Omental fat pad (tissue), 4 donors: ENCODE data around the gene MTA3. TPM values are rescaled to one million over a fixed set of nuclear protein-coding genes. Genes with fewer than 3 reads are reported as not detected.
"Not testable (repeated sequence)": the region's sequence is repeated elsewhere in the genome, so short reads cannot be mapped to it uniquely, and the experiment has no call there.

Experiments used
- ATAC-seq: fragments of 150-250 bp; one replicate; pipeline ENCODE4 v1.9.1; 2016; ENCODE audit warnings: mild to moderate bottlenecking, moderate library complexity; ENCODE audit not compliant: low FRiP score
- DNase-seq: peaks from one replicate; pipeline ENCODE4 v3.0.0-alpha.2; 2019; ENCODE audit warnings: low spot score
- CTCF ChIP-seq, 3 donors: fragments of 450-650 bp; IDR thresholded peaks; one replicate each; pipeline ENCODE4 v1.5.1; 2016 to 2017; ENCODE audit warnings: antibody characterized with exemption in 3 of 3, mild to moderate bottlenecking in 3 of 3, moderate library complexity in 2 of 3
- total RNA-seq, 4 donors: library from RNA; depleted of rRNA; stranded (reverse); fragments of >200 nt; gene quantifications; one replicate each; pipeline ENCODE4 v1.1.0, GENCODE V29; 2016

MTA3 gene
- total RNA-seq, 4 donors from 2014 or later: 10.8 to 36.6 (median 25.2) TPM

GRCh38 chr2:42556315-42556890 is 12.0 kb upstream of the MTA3 start:
- DNase-seq (no peak), ATAC-seq (no peak)
- TF ChIP-seq CTCF (IDR thresholded peaks at IDR 0.05): no peak

- DNase-seq (no peak), ATAC-seq (no peak)
- no peak for TF ChIP-seq CTCF (IDR thresholded peaks at IDR 0.05)
Observed at GRCh38 chr2:42557306-42557705, 11.1 kb upstream of the MTA3 start.

GRCh38 chr2:42558827-42559226 is 9.6 kb upstream of the MTA3 start:
- no peak for ATAC-seq
- TF ChIP-seq CTCF (IDR thresholded peaks at IDR 0.05): no peak
- no peak for DNase-seq

GRCh38 chr2:42560133-42560532 is 8.3 kb upstream of the MTA3 start:
- not testable (repeated sequence) for DNase-seq, ATAC-seq

- DNase-seq: no peak
- no peak for ATAC-seq
Observed at GRCh38 chr2:42560899-42561298, 7.5 kb upstream of the MTA3 start.

GRCh38 chr2:42562474-42563144 is 5.8 kb upstream of the MTA3 start:
- DNase-seq: no peak
- no peak for ATAC-seq
- no peak for TF ChIP-seq CTCF (IDR thresholded peaks at IDR 0.05)

More at GRCh38 chr2:42560899-42561298, 7.5 kb upstream of the MTA3 start:
- no peak for TF ChIP-seq CTCF (IDR thresholded peaks at IDR 0.05)

GRCh38 chr2:42566025-42566424 is 2.4 kb upstream of the MTA3 start:
- ATAC-seq (no peak), DNase-seq (no peak)
- no peak for TF ChIP-seq CTCF (IDR thresholded peaks at IDR 0.05)
